ENCODE results near the gene ATP6V0B. TPM values are rescaled to one million over a fixed set of nuclear protein-coding genes. Genes with fewer than 3 reads are reported as not detected.

The ATP6V0B gene
- total RNA-seq, 1 donor from 2014 or later: 195 TPM

GRCh38 chr1:43936431-43937151, 38.2 kb upstream of the ATP6V0B start:
- no peak for DNase-seq (ENCODE audit: low spot score)
- peaks cover 14% of the 10 kb centered on the region for H3K27me3 Mint-ChIP-seq (ENCODE audit: insufficient read depth)
- H3K4me1 Mint-ChIP-seq (ENCODE audit: low read depth): peaks cover 15% of the 10 kb centered on the region
- intact Hi-C loops (cut with micrococcal nuclease): no loop called here
- peak overlapping the region; percentile 57 for H3K4me3 Mint-ChIP-seq
- no peaks in the 10 kb centered on the region for H3K9me3 Mint-ChIP-seq
- H3K27ac Mint-ChIP-seq: no peak overlapping the region
- peaks cover 9% of the 10 kb centered on the region for H3K36me3 Mint-ChIP-seq (ENCODE audit: low read depth)

- no peak overlapping the region for H3K27ac Mint-ChIP-seq
- no peaks in the 10 kb centered on the region for H3K9me3 Mint-ChIP-seq
- intact Hi-C loops (cut with micrococcal nuclease): no loop called here
- H3K4me3 Mint-ChIP-seq: no peak overlapping the region
- H3K27me3 Mint-ChIP-seq (ENCODE audit: insufficient read depth): peaks cover 14% of the 10 kb centered on the region
- no peak for DNase-seq (ENCODE audit: low spot score)
- H3K36me3 Mint-ChIP-seq (ENCODE audit: low read depth): peaks cover 9% of the 10 kb centered on the region
- H3K4me1 Mint-ChIP-seq (ENCODE audit: low read depth): peaks cover 15% of the 10 kb centered on the region
Measured at GRCh38 chr1:43937179-43937865, 37.4 kb upstream of the ATP6V0B start.

GRCh38 chr1:43938383-43938782, 36.4 kb upstream of the ATP6V0B start:
- intact Hi-C loops (cut with micrococcal nuclease): no loop called here
- H3K4me1 Mint-ChIP-seq (ENCODE audit: low read depth): peaks cover 22% of the 10 kb centered on the region
- DNase-seq (ENCODE audit: low spot score): no peak
- peaks cover 14% of the 10 kb centered on the region for H3K36me3 Mint-ChIP-seq (ENCODE audit: low read depth)
- no peak overlapping the region for H3K4me3 Mint-ChIP-seq
- H3K9me3 Mint-ChIP-seq: no peaks in the 10 kb centered on the region
- H3K27ac Mint-ChIP-seq: no peak overlapping the region
- H3K27me3 Mint-ChIP-seq (ENCODE audit: insufficient read depth): peaks cover 8% of the 10 kb centered on the region

- no peak for DNase-seq (ENCODE audit: low spot score)
- H3K9me3 Mint-ChIP-seq: no peaks in the 10 kb centered on the region
- peaks cover 19% of the 10 kb centered on the region for H3K4me1 Mint-ChIP-seq (ENCODE audit: low read depth)
- peaks cover 5% of the 10 kb centered on the region for H3K27me3 Mint-ChIP-seq (ENCODE audit: insufficient read depth)
- no peak overlapping the region for H3K27ac Mint-ChIP-seq
- peaks cover 14% of the 10 kb centered on the region for H3K36me3 Mint-ChIP-seq (ENCODE audit: low read depth)
- no peak overlapping the region for H3K4me3 Mint-ChIP-seq
- intact Hi-C loops (cut with micrococcal nuclease): no loop called here
Measured at GRCh38 chr1:43938892-43939587, 35.7 kb upstream of the ATP6V0B start.

GRCh38 chr1:43942411-43942810, 32.3 kb upstream of the ATP6V0B start:
- no peaks in the 10 kb centered on the region for H3K9me3 Mint-ChIP-seq
- H3K4me1 Mint-ChIP-seq (ENCODE audit: low read depth): peaks cover 35% of the 10 kb centered on the region
- no peak overlapping the region for H3K27ac Mint-ChIP-seq
- DNase-seq (ENCODE audit: low spot score): no peak
- H3K36me3 Mint-ChIP-seq (ENCODE audit: low read depth): peaks cover 17% of the 10 kb centered on the region
- H3K4me3 Mint-ChIP-seq: no peak overlapping the region
- no peaks in the 10 kb centered on the region for H3K27me3 Mint-ChIP-seq (ENCODE audit: insufficient read depth)
- intact Hi-C loops (cut with micrococcal nuclease): no loop called here

- DNase-seq (ENCODE audit: low spot score): no peak
- Mint-ChIP-seq H3K4me3 (peak overlapping the region; percentile 97), H3K36me3 (ENCODE audit: low read depth) (peaks cover 11% of the 10 kb centered on the region), H3K27ac (peak overlapping the region; percentile 72), H3K4me1 (ENCODE audit: low read depth) (peaks cover 43% of the 10 kb centered on the region), H3K9me3 (no peaks in the 10 kb centered on the region), H3K27me3 (ENCODE audit: insufficient read depth) (no peaks in the 10 kb centered on the region)
- intact Hi-C loops (cut with micrococcal nuclease): no loop called here
Measured at GRCh38 chr1:43944860-43945259, 29.9 kb upstream of the ATP6V0B start.

GRCh38 chr1:43945674-43946235, 29.0 kb upstream of the ATP6V0B start:
- H3K36me3 Mint-ChIP-seq (ENCODE audit: low read depth): peaks cover 17% of the 10 kb centered on the region
- H3K4me3 Mint-ChIP-seq: peak overlapping the region; percentile 97
- no peaks in the 10 kb centered on the region for H3K9me3 Mint-ChIP-seq
- H3K4me1 Mint-ChIP-seq (ENCODE audit: low read depth): peaks cover 49% of the 10 kb centered on the region
- intact Hi-C loops (cut with micrococcal nuclease): loop anchor here (1.0 to 2.0 kb wide), 13 partner anchors 11 to 773 kb away; partner anchors contain the start of genes ATP6V0B, CCDC24, CDC20 and CFAP57
- no peaks in the 10 kb centered on the region for H3K27me3 Mint-ChIP-seq (ENCODE audit: insufficient read depth)
- DNase-seq (ENCODE audit: low spot score): no peak
- H3K27ac Mint-ChIP-seq: peak overlapping the region; percentile 96

- H3K9me3 Mint-ChIP-seq: no peaks in the 10 kb centered on the region
- no peaks in the 10 kb centered on the region for H3K27me3 Mint-ChIP-seq (ENCODE audit: insufficient read depth)
- DNase-seq (ENCODE audit: low spot score): peak; percentile 96
- peak within 1 kb of the TSS; percentile 96 for H3K27ac Mint-ChIP-seq
- intact Hi-C loops (cut with micrococcal nuclease): loop anchor here (1.0 to 2.0 kb wide), 13 partner anchors 12 to 774 kb away; partner anchors contain the start of genes ATP6V0B, CCDC24, CDC20 and CFAP57
- H3K4me1 Mint-ChIP-seq (ENCODE audit: low read depth): peaks cover 53% of the 10 kb centered on the region
- peak within 1 kb of the TSS; percentile 97 for H3K4me3 Mint-ChIP-seq
- H3K36me3 Mint-ChIP-seq (ENCODE audit: low read depth): peaks cover 19% of the 10 kb centered on the region
Measured at GRCh38 chr1:43946236-43947060, 28.3 kb upstream of the ATP6V0B start, which contains the start of gene IPO13. Gene IPO13, plus strand, starts transcription at chr1:43946950. Its CDS starts 651 bp downstream, at chr1:43947601.

GRCh38 chr1:43947061-43947873, 27.5 kb upstream of the ATP6V0B start:
- peaks cover 19% of the 10 kb centered on the region for H3K36me3 Mint-ChIP-seq (ENCODE audit: low read depth)
- H3K4me3 Mint-ChIP-seq: peak overlapping the region; percentile 97
- H3K27ac Mint-ChIP-seq: peak overlapping the region; percentile 96
- no peaks in the 10 kb centered on the region for H3K9me3 Mint-ChIP-seq
- H3K27me3 Mint-ChIP-seq (ENCODE audit: insufficient read depth): no peaks in the 10 kb centered on the region
- intact Hi-C loops (cut with micrococcal nuclease): loop anchor here (2.0 kb wide), 1 partner anchor 416 kb away; the partner anchor contains the start of gene PTPRF
- peaks cover 53% of the 10 kb centered on the region for H3K4me1 Mint-ChIP-seq (ENCODE audit: low read depth)
- no peak for DNase-seq (ENCODE audit: low spot score)

GRCh38 chr1:43947874-43948437, 26.8 kb upstream of the ATP6V0B start:
- Mint-ChIP-seq H3K27me3 (ENCODE audit: insufficient read depth) (no peaks in the 10 kb centered on the region), H3K9me3 (no peaks in the 10 kb centered on the region), H3K36me3 (ENCODE audit: low read depth) (peaks cover 13% of the 10 kb centered on the region), H3K4me3 (peak overlapping the region; percentile 97), H3K4me1 (ENCODE audit: low read depth) (peaks cover 48% of the 10 kb centered on the region), H3K27ac (peak overlapping the region; percentile 61)
- intact Hi-C loops (cut with micrococcal nuclease): loop anchor here (2.0 kb wide), 1 partner anchor 417 kb away; the partner anchor contains the start of gene PTPRF
- DNase-seq (ENCODE audit: low spot score): no peak

- H3K4me3 Mint-ChIP-seq: peak overlapping the region; percentile 31
Measured at GRCh38 chr1:43949678-43950077, 25.1 kb upstream of the ATP6V0B start.

More at GRCh38 chr1:43949678-43950077, 25.1 kb upstream of the ATP6V0B start:
- intact Hi-C loops (cut with micrococcal nuclease): no loop called here
- Mint-ChIP-seq H3K27me3 (ENCODE audit: insufficient read depth) (no peaks in the 10 kb centered on the region), H3K36me3 (ENCODE audit: low read depth) (peaks cover 11% of the 10 kb centered on the region), H3K27ac (no peak overlapping the region), H3K4me1 (ENCODE audit: low read depth) (peaks cover 42% of the 10 kb centered on the region), H3K9me3 (no peaks in the 10 kb centered on the region)
- DNase-seq (ENCODE audit: low spot score): no peak
